OCI-LY3 (cell line): Measurements from ENCODE around the gene MAP7D3.

Experiments
- H2AFZ ChIP-seq: fragments of 200-600, 300-600 bp; shearing (Covaris generic); 2 replicates; pipeline ENCODE4 v1.6.0; 2014; ENCODE audit warnings: antibody characterized with exemption, low read depth, low read length
- H3K27ac ChIP-seq: fragments of 200-600, 300-600 bp; sonication (generic); 2 replicates; pipeline ENCODE4 v1.5.1; 2014; ENCODE audit warnings: mild to moderate bottlenecking, low read length, moderate library complexity, mixed read lengths
- H3K27me3 ChIP-seq: fragments of 200-600, 300-600 bp; sonication (generic); 2 replicates; pipeline ENCODE4 v1.6.1; 2014; ENCODE audit warnings: low read depth, low read length, mixed read lengths
- H3K36me3 ChIP-seq: fragments of 200-600, 300-600 bp; sonication (generic); replicated peaks from 2 replicates; pipeline ENCODE3; 2014; ENCODE audit warnings: low read depth, low read length, mixed read lengths
- H3K4me1 ChIP-seq: fragments of 300-600, 200-600 bp; sonication (generic); 2 replicates; pipeline ENCODE4 v1.6.1; 2014; ENCODE audit warnings: low read length, mixed read lengths
- H3K4me2 ChIP-seq: fragments of 200-600, 300-600 bp; sonication (generic); 2 replicates; pipeline ENCODE4 v1.6.1; 2014; ENCODE audit warnings: low read length, mixed read lengths
- H3K4me3 ChIP-seq: fragments of 300-600, 200-600 bp; sonication (generic); 2 replicates; pipeline ENCODE4 v1.5.1; 2014; ENCODE audit warnings: antibody characterized with exemption, mild to moderate bottlenecking, low read length, moderate library complexity
- H3K79me2 ChIP-seq: fragments of 300-600, 200-600 bp; shearing (Covaris generic); 2 replicates; pipeline ENCODE4 v1.6.1; 2014; ENCODE audit warnings: mild to moderate bottlenecking, low read length, mixed read lengths
- H3K9ac ChIP-seq: fragments of 300-600, 200-600 bp; shearing (Covaris generic); 2 replicates; pipeline ENCODE4 v1.6.0; 2014; ENCODE audit warnings: mild to moderate bottlenecking, low read length, moderate library complexity
- H3K9me3 ChIP-seq: fragments of 200-600, 300-600 bp; shearing (Covaris generic); 2 replicates; pipeline ENCODE4 v1.6.1; 2014; ENCODE audit warnings: low read length, mixed read lengths; ENCODE audit not compliant: insufficient read depth
- H4K20me1 ChIP-seq: fragments of 200-600, 300-600 bp; sonication (generic); 2 replicates; pipeline ENCODE4 v1.6.1; 2016; ENCODE audit warnings: low read length, mixed read lengths; ENCODE audit not compliant: insufficient read depth
- EZH2phosphoT487 ChIP-seq: fragments of 200-600 bp; shearing (Covaris generic); IDR thresholded peaks from 2 replicates; pipeline ENCODE4 v1.6.1; 2018; ENCODE audit warnings: antibody characterized with exemption, mixed run types, low read depth
- TF ChIP-seq, protein P1 (sequence below): fragments of 200-600, 300-600 bp; sonication (generic); IDR thresholded peaks from 2 replicates; pipeline ENCODE4 v1.5.1; 2014; ENCODE audit warnings: antibody characterized with exemption, low read length, low read depth

The MAP7D3 gene

GRCh38 chrX:136220951-136221350 is 30.2 kb downstream of the MAP7D3 start:
- Histone ChIP-seq H2AFZ (no peak overlapping the region), H3K36me3 (peaks cover 19% of the 10 kb centered on the region), H3K27ac (no peak overlapping the region), H4K20me1 (no peaks in the 10 kb centered on the region), H3K9ac (no peak overlapping the region), H3K4me1 (no peaks in the 10 kb centered on the region), H3K9me3 (no peaks in the 10 kb centered on the region), H3K4me3 (no peak overlapping the region), H3K4me2 (no peak overlapping the region), H3K27me3 (no peaks in the 10 kb centered on the region), H3K79me2 (no peaks in the 10 kb centered on the region)
- TF ChIP-seq, protein P1, sequence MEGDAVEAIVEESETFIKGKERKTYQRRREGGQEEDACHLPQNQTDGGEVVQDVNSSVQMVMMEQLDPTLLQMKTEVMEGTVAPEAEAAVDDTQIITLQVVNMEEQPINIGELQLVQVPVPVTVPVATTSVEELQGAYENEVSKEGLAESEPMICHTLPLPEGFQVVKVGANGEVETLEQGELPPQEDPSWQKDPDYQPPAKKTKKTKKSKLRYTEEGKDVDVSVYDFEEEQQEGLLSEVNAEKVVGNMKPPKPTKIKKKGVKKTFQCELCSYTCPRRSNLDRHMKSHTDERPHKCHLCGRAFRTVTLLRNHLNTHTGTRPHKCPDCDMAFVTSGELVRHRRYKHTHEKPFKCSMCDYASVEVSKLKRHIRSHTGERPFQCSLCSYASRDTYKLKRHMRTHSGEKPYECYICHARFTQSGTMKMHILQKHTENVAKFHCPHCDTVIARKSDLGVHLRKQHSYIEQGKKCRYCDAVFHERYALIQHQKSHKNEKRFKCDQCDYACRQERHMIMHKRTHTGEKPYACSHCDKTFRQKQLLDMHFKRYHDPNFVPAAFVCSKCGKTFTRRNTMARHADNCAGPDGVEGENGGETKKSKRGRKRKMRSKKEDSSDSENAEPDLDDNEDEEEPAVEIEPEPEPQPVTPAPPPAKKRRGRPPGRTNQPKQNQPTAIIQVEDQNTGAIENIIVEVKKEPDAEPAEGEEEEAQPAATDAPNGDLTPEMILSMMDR, result no peak
- no peak for TF ChIP-seq EZH2phosphoT487

GRCh38 chrX:136220540-136220939 is 30.7 kb downstream of the MAP7D3 start:
- H3K4me1 ChIP-seq, result no peaks in the 10 kb centered on the region
- no peaks in the 10 kb centered on the region for H3K9me3 ChIP-seq
- no peak for TF ChIP-seq EZH2phosphoT487
- TF ChIP-seq, protein P1, result no peak
- H3K4me3 ChIP-seq, result no peak overlapping the region
- no peak overlapping the region for H3K9ac ChIP-seq
- no peak overlapping the region for H3K4me2 ChIP-seq
- no peaks in the 10 kb centered on the region for H4K20me1 ChIP-seq
- peaks cover 18% of the 10 kb centered on the region for H3K36me3 ChIP-seq
- H3K27ac ChIP-seq, result no peak overlapping the region
- H2AFZ ChIP-seq, result no peak overlapping the region
- H3K27me3 ChIP-seq, result no peaks in the 10 kb centered on the region
- no peaks in the 10 kb centered on the region for H3K79me2 ChIP-seq

DNA sequence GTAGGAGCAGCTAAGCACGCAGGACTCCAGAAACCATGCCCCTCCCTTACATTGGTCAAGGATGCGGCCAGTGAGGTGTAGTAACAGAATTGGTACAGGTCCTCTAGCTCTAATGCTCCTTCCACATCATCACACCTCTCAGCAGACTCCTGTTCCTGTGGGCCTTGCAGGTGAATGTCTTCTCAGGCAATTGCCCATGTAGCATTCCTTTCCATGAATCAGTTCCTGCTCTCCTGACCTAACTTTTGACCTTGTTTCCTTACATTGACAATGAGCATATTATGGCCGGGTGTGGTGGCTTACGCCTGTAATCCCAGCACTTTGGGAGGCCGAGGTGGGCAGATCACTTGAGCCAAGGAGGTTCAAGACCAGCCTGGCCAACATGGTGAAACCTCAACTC is 31.3 kb downstream of the MAP7D3 start:
- TF ChIP-seq EZH2phosphoT487, result no peak
- TF ChIP-seq, protein P1, result no peak
- no peaks in the 10 kb centered on the region for H3K9me3 ChIP-seq
- H3K4me3 ChIP-seq, result no peak overlapping the region
- no peak overlapping the region for H3K4me2 ChIP-seq
- no peaks in the 10 kb centered on the region for H3K4me1 ChIP-seq
- no peak overlapping the region for H3K9ac ChIP-seq
- peaks cover 16% of the 10 kb centered on the region for H3K36me3 ChIP-seq
- H3K79me2 ChIP-seq, result no peaks in the 10 kb centered on the region
- no peak overlapping the region for H3K27ac ChIP-seq
- no peaks in the 10 kb centered on the region for H3K27me3 ChIP-seq
- no peaks in the 10 kb centered on the region for H4K20me1 ChIP-seq
- no peak overlapping the region for H2AFZ ChIP-seq

DNA sequence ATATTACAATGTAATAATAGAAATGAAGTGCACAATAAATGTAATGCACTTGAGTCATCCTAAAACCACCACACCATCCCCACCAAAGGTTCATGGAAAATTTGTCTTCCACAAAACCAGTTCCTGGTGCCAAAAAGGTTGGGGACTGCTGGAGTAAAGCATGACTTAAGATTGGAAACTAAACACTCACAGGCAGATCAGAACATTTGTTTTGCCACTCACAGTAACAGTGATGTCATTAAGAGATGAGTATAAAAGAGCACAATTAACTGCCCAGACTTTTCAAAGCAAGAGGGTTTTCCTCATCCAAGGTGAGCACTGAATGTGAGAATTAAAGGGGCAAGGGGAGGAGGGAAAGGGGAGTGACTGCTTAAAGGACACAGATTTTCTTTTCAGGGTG is 35.6 kb downstream of the MAP7D3 start:
- no peaks in the 10 kb centered on the region for H3K4me1 ChIP-seq
- TF ChIP-seq, protein P1, result no peak
- TF ChIP-seq EZH2phosphoT487, result no peak
- no peaks in the 10 kb centered on the region for H4K20me1 ChIP-seq
- no peak overlapping the region for H2AFZ ChIP-seq
- H3K9me3 ChIP-seq, result no peaks in the 10 kb centered on the region
- H3K36me3 ChIP-seq, result peaks cover 7% of the 10 kb centered on the region
- H3K4me2 ChIP-seq, result no peak overlapping the region
- no peaks in the 10 kb centered on the region for H3K79me2 ChIP-seq
- no peak overlapping the region for H3K27ac ChIP-seq
- no peak overlapping the region for H3K4me3 ChIP-seq
- no peaks in the 10 kb centered on the region for H3K27me3 ChIP-seq
- no peak overlapping the region for H3K9ac ChIP-seq
